ENCODE measurements around the gene TACC2.

GRCh38 chr10:122207163-122207562 is 218.2 kb downstream of the TACC2 start:
- TF ChIP-seq CTCF (IDR thresholded peaks at IDR 0.05; ENCODE audit: insufficient read depth, low read depth, low read length) (no peak), EZH2 (IDR thresholded peaks at IDR 0.05; ENCODE audit: insufficient read depth, low read length) (no peak)

Data from astrocyte (in vitro differentiated cells and primary cell).